K562 treated with DMSO at 1 percent for 12 hours (cell line): ENCODE measurements around the gene RERGL. TPM values are rescaled to one million over a fixed set of nuclear protein-coding genes. Genes with fewer than 3 reads are reported as not detected.

Experiments used
- total RNA-seq: library from RNA; unstranded; fragments of 300-600 nt; gene quantifications from 2 replicates; pipeline ENCODE4 v1.2.3, GENCODE V29; 2022; ENCODE audit not compliant: insufficient read depth

RERGL gene, protein sequence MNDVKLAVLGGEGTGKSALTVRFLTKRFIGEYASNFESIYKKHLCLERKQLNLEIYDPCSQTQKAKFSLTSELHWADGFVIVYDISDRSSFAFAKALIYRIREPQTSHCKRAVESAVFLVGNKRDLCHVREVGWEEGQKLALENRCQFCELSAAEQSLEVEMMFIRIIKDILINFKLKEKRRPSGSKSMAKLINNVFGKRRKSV
- total RNA-seq, result not detected in 2 replicates

DNA sequence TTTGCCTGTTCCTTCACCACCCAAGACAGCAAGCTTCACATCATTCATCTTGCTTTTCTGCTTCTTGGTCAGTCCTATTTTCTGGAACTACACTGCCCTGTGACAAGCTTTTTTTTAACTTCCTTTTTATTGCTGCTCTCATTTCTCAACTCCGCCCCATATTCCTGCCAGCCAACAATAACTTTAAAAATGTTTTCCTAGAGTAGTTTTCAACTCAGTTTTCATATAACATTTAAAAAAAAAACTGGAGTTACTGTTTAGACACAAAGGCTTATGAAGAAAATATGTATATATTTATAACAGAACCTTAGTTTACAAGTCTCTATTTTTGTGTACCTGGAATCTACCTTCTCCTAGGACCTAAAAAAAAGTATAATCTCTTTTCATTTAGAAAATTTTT lies at the start of gene RERGL:
TSS of gene RERGL (minus strand) at position 101 of the 400 bp plus-strand sequence. CDS start at position 48, 53 bp downstream.

Other genes starting within 250 kb of the RERGL start
- gene PIK3C2G, start 171.3 kb upstream of the RERGL start, total RNA-seq, result not detected in 2 replicates